Superior temporal gyrus (tissue), 1 donor: ENCODE measurements around the gene HOXC6.

Experiments used
- DNase-seq: peaks from one replicate; pipeline ENCODE4 v3.0.0-alpha.2; 2016; ENCODE audit errors: extremely low spot score

HOXC6 gene

GRCh38 chr12:54028314-54029201, at the start of gene HOXC6:
HOXC6 (plus strand) TSS chr12:54028440; CDS start chr12:54028522, 82 bp downstream.
- no peak for DNase-seq

DNA sequence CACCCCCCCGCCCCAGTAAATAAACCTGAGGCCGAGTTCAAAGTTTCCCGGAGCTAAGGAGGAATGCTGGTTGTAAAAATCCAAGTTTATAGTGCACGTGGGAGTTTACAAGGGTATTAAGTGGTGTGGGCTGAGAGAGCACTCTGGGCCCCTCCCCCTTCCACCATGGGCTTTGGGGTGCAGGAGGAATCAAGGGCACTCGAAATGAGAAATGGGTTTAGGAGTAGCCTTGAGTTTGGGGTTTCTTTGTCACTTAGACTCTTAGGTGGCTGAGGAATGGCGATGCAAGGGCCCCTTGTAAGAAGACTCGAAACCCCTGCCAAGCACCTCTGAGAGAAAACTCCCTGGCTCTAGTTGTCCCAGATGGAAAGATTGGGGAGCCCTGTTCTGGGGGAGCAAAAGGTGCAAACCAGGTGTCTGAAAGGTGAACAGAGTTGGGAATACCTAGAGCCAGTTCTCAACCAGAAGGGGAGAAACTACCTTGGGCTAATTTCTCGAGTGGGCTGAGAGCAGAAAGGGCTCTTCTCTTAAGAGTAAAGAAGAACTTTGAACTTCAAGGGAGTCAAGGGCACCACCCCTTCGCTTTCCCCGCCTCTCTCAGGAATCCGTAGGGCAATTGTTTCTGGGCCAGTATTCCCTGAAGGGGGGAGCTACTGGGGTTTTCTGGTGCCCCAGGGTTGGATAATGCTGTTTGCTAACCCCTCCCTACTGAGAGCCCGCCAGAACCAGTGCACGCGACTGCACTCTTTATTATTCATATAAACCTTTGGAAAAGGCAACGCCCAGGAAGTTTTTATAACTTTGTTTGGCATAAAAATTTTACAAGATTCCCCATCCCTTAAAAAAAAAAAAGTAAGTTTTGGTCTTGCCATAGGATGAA, 49.5 kb upstream of the HOXC6 start:
- DNase-seq: no peak

DNA sequence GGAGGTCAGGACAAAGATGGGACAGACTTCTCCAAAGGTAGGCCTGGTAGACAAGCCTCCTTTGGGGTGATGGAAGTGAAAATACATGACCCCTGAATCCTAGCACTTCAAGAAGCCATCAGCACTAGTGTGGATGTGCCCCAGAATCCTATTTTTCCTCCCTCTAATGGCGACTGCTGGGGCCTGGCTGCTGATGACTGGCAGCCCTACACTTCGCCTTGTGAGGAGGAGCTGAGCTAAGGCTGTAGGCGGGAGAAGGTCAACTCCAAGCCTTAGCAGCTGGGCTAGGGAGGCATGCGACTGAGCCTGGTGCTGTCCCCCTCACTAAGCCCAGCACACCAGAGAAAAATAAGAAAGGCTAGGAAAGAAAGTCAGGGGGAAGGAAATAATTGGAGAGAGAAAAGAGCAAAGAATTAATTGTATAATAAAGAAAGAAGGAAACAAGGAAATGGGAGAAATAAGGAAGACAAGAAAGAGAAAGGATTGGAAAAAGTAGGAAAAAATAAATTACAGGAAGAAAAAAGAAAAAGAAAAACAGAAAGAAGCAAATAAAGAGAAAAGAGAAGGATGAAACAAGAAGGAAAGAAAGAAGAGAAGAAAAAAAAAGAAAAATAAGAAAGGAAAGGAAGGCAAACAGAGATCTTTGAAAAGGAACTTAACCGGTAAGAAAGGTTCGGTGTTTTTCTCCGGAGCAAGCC, 48.0 kb upstream of the HOXC6 start:
- no peak for DNase-seq

DNA sequence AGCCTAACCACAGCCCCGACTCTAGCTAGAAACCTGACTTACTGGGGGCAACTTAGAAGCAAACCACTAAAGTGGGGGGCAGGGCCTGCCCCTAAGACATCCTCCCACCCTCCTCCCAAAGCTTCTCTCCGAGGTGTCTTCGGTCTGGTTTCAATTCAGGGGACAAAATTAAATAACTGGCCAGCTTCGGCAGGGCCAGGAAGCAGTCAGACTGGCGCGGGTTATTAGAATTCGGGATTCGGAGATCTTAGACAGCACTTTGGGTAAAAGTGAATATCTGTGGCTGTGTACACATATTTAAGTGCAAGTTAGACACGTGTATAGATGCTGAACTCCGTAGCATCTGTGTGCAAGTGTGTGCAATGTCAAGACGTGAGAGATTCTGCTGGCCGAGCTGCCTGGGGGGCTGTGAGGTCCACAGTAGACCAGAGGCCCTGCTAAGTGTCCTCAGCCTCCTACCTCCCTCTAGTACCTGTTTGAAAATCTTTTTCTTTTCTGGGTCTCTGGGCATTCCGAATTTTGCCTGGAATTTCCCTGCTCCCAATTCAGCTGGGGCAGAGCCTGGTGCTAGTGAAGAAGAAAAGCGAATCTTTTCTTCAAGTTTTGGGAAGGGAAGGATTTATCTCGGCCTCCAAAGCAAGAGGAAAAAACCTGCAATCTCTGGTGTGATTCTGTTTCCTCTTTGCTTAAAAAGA, 47.3 kb upstream of the HOXC6 start:
- DNase-seq: no peak

GRCh38 chr12:53981634-53982565, 46.3 kb upstream of the HOXC6 start:
- DNase-seq: no peak

- no peak for DNase-seq
Measured at GRCh38 chr12:53982648-53983567, 45.3 kb upstream of the HOXC6 start.

DNA sequence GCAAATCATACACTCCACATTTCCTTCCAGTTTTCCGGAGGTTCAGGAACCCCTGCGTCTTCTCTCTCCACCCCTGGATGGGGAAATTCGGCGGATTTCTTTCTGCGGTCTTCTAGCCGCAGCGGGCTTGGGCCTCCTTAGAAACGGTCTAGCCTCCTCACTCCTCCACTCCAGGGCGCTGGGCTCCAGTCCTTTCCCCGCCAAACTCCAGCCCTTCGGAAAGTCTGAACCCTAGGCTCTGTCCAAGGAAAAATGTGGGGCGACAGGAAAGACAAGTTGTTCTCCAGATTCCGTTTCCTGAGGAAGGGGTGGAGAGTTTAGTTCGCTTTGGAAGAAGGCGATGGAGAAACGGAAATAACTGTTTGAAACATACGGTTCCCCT, 44.7 kb upstream of the HOXC6 start:
- DNase-seq: no peak

- DNase-seq: no peak
Measured at GRCh38 chr12:53983950-53984572, 44.2 kb upstream of the HOXC6 start.

DNA sequence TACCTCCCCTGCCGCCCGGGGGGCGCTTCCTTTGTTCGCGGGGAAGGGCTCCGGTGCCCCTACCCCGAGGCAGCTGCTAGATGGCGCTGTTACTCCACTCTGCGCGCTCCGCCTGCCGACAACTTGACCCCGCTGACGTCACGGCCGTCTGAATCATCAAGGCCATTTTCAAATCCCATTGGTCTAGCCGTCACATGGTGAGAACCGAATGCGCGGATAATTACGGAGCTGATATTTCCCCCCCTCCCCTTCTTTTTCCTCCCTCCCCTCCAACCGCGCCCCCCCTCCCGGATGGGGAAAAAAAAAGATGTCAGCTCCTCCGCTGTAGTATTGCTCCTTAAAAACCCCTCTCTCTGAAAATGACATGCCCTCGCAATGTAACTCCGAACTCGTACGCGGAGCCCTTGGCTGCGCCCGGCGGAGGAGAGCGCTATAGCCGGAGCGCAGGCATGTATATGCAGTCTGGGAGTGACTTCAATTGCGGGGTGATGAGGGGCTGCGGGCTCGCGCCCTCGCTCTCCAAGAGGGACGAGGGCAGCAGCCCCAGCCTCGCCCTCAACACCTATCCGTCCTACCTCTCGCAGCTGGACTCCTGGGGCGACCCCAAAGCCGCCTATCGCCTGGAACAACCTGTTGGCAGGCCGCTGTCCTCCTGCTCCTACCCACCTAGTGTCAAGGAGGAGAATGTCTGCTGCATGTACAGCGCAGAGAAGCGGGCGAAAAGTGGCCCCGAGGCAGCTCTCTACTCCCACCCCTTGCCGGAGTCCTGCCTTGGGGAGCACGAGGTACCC, 43.1 kb upstream of the HOXC6 start, which contains the start of gene HOXC10:
Gene HOXC10, plus strand, starts transcription at position 246 of the 791 bp plus-strand sequence. Its CDS starts 114 bp downstream, at position 360.
- peak; percentile 23 for DNase-seq

DNA sequence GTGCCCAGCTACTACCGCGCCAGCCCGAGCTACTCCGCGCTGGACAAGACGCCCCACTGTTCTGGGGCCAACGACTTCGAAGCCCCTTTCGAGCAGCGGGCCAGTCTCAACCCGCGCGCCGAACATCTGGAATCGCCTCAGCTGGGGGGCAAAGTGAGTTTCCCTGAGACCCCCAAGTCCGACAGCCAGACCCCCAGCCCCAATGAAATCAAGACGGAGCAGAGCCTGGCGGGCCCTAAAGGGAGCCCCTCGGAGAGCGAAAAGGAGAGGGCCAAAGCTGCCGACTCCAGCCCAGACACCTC, 42.6 kb upstream of the HOXC6 start:
- DNase-seq: no peak

DNA sequence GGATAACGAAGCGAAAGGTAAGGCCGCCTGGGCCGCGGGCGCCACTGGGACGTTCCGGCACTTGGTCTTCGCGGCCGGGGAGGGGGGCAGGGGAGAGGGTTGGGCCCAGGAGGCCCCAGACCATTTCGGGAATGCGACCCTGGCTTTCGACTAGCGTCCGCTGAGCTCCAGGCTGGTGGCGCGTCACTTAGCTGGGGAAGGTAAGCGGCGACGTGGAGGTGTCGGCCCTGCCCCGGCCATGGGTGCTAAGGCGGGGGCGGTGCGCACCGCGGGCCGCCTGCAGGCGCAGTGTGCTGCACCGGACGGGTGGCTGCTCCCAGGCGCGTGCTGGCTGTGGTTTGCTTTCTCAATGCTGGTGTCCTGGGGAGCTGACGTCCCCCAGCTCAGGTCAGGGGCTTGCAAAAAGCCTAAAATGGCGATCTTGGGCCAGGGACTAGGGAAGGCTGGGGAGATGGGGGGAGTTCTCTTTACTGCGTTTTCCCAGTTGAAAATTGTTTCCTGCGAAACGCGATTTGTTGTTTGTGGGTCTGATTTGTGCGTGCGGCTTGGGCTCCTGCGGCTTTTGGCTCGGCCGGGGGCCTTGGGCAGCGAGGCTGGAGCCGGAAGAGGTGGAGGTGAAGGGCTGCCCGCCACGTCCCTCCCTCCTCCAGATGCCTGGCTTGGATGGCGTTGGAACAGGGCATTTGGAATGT, 42.1 kb upstream of the HOXC6 start:
- DNase-seq: no peak

- DNase-seq: no peak
Measured at GRCh38 chr12:53986686-53987483, 41.4 kb upstream of the HOXC6 start.

DNA sequence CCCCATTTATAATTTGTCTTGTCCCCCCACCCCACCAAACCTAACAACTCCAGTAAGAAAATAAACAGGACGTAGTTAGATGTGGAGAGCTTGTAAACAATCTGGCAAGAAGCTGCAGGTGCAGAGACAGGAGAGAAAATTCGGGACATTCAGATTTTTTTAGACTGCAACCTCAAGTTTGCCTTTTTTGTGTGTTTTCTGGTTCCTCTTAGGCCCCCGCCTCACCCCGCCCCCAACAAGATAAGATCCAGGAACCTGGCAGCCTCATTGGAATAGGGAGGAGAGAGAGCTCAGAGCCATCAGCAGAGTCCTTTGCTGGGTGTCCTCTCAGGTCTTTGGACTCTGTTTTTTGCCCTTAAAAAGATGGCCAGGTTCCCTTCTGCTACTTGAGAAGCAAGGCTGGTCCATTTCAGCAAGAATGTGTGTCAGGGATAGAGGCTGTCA, 40.4 kb upstream of the HOXC6 start:
- DNase-seq: no peak

GRCh38 chr12:53988541-53989226, 39.6 kb upstream of the HOXC6 start:
- DNase-seq: no peak

DNA sequence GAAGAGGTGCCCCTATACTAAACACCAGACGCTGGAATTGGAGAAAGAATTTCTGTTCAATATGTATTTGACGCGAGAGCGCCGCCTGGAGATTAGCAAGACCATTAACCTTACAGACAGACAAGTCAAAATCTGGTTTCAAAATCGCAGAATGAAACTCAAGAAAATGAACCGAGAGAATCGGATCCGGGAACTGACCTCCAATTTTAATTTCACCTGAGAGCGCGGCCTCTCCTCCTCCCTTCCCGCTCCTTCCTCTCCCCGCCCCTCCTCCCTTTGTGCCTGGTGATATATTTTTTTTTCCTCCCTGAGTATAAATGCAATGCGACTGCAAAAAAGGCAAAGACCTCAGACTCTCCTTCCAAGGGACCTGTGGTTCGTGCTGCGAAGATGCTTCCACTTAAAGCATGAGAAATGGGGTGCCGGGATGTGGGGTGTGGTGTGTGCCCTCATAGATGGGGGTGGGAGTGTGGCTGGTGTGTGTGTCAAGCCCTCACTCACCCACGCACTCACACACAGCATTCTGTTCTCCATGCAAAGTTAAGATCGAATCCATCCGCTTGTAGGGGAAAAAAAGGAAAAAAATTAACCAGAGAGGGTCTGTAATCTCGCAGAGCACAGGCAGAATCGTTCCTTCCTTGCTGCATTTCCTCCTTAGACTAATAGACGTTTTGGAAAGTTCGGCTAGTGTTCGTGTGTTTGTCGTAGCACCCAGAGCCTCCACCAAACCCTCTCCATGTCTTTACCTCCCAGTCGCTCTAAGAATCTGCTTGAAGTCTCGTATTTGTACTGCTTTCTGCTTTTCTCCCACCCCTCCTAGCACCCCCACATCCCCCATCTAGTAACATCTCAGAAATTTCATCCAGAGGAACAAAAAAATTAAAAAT, 38.8 kb upstream of the HOXC6 start:
- peak; percentile 31 for DNase-seq
